ENCODE data around the gene PARP11.
A peak's percentile ranks its signal among the peaks of the same experiment; 100 is the strongest.

The PARP11 gene, protein sequence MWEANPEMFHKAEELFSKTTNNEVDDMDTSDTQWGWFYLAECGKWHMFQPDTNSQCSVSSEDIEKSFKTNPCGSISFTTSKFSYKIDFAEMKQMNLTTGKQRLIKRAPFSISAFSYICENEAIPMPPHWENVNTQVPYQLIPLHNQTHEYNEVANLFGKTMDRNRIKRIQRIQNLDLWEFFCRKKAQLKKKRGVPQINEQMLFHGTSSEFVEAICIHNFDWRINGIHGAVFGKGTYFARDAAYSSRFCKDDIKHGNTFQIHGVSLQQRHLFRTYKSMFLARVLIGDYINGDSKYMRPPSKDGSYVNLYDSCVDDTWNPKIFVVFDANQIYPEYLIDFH

DNA sequence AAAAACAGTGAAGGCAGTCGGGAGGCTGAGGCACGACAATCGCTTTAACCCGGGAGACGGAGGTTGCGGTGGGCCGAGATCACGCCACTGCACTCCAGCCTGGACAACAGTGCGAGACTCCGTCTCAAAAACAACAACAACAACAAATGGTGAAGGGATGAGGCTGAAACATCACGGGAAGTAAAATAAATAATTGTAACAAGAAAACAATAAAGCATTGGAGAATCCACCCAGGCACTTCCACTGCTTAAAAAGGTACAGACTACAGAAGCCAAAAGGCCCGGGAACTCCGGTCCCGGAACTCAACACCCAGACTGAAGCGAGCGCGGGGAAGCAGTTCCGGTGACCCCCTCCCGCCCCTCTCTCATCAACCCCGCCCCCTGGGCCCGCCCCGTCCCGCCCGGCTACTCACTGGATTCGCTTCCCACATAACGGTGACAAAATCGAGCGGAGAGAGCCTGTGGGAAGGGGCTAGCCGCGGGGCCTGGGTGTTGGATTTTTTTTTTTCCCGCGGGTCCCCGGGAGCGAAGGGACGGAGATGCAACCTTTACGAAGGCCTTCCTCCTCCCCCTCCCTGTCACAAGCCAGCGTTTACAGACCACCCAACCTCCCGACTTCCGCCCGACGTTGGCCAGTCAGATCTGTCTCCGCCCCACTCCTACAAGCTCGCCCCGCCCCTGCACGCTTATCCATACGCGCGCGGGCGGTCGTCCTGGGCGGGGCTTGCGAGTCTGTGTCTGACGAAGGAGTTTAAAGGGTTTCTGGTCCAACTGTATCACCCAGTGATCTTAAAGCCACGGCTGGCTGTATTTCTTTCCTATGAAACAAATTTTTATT lies at the start of gene PARP11:
PARP11 (minus strand) TSS at position 600 of the 837 bp plus-strand sequence; CDS start at position 430, 170 bp downstream.
- peak; percentile 97 for DNase-seq

DNA sequence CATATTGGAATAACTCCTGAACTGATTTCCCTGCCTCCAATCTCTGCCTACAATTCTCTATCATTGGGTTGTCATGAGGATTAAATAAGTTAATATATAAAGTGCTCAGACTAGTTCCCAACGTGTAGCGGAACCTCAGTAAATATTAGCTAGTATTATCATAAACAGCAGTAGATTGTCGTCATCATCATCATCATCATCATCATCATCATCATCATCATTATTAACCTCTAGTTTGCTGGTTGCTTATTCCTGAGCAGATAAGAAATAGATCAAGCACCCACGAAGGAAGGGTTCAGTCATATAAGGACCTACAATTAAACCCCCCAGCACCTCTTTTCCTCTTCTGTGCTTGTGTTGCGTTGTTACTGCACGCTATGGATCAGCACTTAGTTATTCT lies 48.8 kb upstream of the PARP11 start:
- DNase-seq, result no peak

DNA sequence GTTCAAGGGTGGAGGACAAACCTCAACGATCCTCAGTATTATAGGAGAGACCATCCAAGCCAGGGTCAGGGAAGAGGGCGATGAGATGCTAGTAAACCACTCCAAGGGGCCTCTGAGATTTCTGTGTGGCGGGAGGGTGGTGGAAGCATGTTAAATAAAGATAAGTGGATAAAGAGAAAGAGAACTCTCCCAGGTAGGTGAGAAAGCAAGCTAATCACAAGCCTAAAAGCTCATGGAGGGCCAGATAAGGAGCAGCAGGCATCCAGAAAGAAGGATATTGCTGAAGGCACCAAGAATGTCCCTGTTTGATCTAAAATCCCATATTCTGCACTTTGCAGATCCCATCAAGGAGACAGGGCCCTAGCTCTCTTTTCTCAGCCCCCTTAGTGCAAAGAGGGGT lies 48.3 kb upstream of the PARP11 start:
- no peak for DNase-seq

DNA sequence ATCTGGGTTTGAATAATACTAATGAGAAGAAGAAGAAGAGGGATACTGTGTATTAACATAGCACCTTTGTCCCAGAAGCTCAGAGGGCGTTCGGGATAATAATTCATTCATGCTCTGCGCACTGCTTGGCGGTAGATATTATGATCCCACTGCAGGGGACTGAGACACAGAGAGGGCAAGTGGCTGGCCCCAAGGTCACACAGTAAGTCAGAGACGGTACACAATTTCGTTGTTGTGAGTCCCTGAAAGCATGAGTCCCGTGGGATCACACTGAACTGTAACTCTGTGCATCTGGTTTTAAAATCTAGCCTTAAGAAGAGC lies 47.9 kb upstream of the PARP11 start:
- no peak for DNase-seq

DNA sequence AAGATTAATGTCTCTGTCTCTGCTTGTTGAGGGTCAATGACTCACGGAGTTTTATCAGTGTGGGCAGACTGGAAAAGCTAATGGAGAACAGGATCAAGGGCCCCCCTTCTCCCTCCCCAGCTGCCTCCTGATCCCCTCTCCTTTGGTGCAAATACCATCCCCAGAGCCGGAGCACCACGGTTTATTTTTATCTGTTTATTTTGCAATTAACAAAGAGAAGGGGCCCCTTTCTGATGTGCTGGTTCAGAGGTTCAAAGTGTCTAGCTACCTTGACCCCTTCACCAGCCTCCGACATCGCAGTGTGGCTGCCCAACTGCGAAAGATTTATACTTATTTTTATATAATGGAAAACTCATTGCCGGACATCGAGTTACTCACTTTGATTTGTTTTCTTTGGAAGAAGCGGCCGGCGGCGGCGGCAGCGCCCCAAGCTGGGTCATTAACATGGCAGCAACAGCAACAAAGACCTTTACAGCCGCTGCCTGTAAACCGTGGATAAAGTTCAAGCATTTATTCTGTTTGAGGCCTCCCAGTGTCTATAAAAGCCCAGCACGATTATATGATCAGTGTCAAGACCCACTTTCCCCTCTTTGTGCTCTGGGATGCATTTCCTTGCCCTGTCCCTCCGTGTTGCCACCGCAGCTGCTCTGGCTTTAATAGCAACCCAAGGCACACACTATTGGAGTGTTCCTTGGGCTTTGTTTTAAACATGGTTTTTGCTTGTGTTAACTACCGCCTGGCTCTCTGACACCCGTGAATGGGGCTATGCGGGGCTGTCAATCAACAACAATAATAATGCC lies 47.4 kb upstream of the PARP11 start:
- DNase-seq, result peak; percentile 79

DNA sequence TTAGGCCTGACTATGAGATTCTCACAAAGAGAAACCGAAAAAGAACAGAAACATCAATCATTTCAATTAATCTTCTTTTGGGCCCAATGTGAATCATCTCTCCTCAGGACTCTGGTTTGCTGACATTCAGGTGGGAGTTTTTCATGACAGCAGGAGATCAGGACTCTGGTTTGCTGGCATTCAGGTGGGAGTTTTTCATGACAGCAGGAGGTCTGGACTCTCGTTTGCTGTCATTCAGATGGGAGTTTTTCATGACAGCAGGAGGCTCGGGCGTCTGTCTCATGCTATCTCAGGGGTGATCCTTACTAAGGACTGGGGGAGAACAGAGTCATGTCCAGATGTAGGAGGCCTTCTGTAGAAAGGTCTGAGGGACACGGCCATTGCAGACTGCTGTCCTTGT lies 40.1 kb upstream of the PARP11 start:
- no peak for DNase-seq

DNA sequence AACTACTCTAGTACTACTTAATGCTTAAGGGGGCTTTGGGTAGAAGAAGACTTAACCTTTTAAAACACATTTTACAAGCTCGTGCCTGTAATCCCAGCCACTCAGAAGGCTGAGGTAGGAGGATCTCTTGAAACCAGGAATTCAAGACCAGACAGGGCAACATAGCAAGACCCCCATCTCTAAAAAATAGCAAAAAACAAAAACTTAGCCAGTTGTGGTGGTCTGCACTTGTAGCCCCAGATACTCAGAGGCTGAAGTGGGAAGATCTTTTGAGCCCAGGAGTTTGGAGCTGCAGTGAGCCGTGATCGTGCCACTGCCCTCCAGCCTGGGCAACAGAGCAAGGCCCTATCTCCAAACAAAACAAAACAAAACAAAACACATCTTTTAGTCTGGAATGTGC lies 39.7 kb upstream of the PARP11 start:
- DNase-seq, result no peak

DNA sequence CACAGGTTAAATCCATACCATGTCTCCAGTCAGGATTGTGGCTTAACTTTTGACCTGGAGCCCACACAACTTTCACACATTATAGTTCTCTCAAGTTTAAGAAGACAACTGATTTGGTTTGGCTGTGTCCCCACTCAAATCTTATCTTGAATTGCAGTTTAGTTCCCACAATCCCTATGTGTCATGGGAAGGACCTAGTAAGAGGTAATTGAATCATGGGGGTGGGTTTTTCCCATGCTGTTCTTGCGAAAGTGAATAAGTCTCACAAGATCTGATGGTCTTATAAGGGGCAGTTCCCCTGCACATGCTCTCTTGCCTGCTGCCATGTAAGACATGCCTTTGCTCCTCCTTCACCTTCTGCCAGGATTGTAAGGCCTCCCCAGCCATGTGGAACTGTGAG lies 38.2 kb upstream of the PARP11 start:
- DNase-seq, result no peak

DNA sequence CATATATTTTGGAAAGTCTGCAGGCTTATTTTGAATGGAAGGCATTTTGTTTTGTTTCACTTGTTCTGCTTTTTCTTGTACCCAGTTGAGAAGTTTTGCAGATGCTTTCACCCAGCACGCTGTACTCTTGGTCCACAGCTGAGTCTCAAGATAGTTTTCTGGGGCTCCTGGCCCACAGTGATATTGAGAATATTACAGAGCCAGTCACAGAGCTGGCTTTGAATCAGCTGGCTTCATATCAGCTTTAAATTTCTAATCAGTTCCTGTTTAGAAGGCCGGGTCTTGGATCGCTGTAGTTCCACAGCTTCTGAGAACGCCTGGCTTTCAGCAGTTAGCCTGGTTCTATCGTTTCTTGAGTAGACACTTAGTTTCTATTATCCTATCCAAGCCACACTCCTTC lies 32.5 kb upstream of the PARP11 start:
- DNase-seq, result no peak

DNA sequence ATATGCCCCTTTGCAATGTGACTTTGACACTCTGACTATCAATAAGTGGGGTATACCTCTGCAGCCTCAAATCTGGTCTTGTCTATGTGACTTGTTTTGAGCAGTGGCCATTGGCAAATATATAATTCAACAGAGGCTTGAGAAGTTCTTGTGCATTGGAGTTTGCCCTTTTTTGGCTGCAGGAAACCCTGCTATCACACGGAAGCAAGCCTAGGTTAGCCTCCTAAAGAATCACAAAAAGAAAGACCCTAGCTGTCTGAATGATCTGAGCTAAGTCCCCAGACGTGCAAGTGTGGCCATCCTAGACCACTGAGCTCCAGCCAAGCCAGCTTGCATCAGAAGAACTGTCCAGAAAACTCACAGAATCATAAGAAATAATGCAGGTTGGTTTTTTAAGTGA lies 31.8 kb upstream of the PARP11 start:
- no peak for DNase-seq

DNA sequence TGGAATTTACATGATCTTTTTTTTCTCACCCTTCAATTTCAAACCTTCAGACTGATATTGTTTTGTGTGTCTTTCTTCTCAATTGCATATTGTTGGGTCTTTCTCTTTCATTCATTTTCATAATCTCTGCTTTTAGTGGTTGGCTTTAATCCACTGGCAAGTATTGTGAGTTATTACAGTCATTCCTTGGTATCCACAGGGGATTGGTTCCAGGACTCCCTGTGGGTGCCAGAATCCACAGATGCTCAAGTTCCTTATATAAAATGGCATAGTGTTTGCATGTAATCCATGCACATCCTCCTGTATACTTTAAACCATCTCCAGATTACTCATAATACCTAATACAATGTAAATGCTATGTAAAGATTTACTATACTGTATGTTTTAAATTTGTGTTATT lies 29.7 kb upstream of the PARP11 start:
- no peak for DNase-seq

DNA sequence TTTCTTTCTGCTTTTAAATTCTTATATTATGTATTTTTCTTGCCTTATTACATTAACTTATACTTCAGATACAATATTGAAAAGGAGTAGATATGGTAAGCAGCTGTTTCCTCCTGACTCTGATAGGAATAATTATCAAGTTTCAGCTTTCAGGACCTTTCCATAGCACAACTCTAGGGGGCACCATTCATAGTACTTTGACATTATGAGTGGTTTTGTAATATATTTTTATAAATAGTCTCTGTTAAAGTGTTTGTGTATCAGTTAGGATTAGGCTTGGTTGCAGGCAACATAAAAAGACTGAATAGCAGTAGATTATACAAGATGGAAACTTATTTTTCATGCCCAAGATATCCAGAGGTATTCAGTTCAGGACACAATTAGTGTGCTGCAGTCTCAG lies 27.9 kb upstream of the PARP11 start:
- DNase-seq, result no peak

DNA sequence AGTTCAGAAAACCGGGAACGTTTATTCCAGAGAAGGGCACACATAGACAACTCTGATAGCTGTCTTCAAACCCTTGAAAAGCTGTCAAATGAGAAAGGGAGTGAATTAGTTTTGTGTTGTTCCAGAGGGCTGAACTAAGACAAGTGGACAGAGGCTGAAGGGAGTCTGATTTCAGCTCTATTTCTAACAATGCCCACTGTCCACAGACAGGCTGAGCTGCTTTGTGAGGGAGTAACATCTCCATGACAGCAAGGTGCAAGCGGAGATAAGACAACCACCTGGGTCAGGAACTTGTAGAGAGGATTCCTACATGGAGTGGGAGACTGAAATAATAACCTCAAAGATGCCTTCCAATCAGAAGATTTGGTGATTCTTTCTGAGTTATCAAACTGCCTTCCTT lies 25.6 kb upstream of the PARP11 start:
- DNase-seq, result no peak

DNA sequence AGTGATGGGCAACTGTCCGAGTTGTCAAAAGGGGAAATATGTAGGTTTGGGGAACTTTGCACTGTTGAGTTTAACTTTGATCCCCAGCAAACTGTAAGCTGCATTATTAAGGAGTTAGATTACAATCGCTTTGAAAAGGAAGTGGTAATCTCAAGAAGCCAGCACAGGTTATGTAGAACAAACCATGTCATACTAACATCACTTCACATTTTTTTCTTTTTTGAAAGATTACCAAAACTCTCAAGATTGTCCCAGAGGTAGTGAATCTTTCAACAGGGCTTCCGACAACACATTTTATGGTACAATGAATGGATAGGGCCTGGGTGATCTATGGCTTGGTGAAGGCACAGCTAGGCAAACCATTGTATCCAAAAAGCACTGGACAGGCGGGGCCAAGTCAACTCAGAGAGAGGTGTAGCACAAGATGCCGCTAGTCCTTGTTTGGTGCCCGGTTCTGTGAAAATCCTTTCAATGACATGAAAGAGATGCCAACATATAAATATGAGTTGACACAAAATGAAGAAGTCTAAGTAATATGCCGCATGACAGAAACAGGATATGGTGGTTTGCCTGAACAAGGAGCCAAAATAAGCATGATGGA lies 24.3 kb upstream of the PARP11 start:
- DNase-seq, result no peak

DNA sequence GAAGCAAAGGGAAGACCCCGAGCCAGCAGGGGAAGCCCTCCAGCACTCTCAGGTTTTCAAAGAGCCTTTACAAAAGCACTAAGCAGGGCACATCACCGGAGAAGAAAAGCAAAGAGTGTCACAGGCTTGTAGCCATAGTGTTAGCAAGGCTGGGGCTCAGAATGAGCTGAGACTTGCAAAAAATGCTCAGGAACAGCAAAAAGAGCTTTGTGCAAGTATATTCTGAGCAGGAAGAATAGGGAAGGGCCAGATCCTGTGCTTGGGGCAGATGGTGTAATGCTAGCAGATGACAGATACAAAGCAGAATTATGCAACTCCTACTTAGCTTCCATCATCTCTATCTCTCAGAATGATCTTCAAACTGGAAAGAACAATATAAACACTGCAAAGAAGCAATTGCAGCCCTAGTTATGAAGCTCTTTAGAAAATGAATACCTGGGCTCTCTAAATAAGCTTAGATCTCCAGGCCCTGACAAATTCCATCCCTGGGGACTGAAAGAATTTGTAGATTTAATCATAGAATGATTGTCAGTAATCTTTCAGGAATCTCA lies 23.7 kb upstream of the PARP11 start:
- DNase-seq, result no peak

DNA sequence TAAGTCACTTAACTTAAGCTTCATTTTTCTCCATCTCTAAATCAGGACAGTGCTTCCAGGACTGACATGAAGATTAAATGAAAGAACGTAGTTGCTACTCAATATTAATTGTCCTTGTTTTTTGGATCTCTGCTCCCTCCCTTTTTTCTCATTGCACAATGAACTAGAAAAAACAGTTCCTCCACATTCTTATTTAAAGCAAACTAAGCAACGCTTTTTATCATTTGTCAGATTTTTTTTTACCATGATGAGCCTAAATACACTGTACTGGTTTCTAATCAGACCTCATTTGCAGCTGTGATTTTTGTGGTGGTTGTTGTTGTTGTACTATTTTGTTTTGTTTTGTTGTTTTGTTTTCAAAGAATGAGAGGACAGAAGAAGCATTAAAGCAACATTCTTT lies 23.2 kb upstream of the PARP11 start:
- DNase-seq, result no peak

DNA sequence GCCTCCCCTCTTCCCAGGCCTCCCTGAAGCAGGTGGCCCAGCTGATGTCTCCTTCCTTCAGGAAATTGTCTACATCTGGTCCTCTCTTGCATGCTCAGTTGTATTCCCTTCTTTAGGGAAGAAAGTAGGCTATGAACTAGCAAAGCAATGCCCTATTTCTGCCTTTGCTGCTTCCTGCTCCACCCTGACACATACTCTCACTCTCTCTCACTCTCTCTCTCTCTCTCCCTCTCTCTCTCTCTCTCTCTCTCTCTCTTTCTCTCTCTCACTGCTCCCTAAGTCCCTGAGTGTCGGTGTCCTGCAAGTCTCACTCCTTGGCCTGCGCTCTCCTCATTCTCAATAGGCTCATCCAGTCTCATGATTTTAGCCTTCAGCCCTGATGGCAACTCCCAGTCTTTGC lies 19.4 kb upstream of the PARP11 start:
- DNase-seq, result no peak

DNA sequence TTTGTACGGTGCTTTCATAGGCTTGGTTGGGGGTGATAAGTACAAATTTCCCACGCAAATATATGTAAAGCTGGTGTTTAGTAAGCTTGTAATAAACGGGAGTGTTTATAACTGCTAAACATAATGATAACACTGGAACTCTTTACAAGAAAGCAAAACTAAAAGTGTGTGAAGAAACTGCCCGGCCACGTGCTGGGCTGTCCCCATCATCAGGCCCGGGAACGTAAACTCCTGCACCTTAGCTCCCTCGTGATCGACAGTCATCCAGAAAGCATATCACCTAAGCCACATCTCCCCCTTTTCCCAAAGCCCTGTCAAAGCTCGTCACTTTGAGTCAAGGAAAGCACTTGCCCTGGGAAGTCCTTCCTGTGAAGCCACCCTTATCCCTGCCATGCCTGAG lies 18.0 kb upstream of the PARP11 start:
- DNase-seq, result no peak

DNA sequence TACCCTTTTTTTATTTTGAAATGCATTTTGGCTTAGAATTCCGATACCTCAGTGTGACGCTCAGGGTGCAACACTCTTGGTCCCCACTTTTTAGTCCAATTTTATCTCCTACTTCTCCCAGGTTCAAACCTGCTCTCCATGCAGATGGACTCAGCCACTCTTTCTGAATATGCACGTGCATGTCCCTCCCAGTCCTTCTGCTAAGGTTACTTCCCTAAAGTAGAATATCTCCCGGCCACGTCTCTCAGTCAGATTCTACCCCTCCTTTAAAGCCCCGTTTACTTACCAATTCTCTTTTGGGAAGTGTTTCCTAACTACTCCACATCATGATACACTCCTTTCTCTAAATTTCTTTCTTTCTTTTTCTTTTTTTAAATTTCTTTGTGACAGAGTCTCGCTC lies 15.5 kb upstream of the PARP11 start:
- no peak for DNase-seq

DNA sequence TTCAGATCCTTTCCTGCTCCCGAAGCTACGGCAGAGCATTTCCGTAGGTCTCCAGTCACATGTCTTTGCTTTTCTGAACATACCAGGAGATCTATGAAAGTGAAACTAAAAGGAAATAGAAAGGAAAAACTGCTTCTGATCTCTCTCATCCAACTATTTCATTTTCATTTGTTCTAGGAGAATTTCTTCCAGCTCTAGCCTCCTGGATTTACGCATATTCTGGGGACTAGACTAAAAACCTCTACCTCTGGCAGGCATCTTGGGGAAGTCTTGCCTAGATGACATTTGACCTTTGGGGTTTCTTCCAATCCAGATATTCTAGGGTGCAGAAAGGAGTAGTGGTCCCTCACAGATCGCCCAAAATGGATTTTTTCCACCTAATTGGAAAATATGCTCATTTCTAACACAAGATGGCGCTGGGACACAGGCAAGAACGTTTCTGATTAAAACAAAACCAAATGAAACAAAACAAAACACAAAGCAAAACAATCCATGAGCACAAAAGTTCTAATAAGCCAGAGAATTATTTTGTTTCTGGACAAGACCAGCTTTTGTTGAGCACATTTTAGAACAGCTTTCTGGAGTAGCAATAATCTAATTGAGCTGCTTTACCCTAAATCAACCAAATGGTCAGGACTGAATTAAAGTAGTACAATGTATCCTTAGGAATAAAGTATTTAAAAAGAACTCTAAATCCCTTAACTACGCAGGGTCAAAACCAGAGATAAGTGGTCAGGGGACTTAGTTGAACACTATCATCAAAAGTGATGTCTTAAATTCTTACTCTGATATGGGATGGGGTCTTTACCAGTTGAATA lies 12.3 kb upstream of the PARP11 start:
- peak; percentile 72 for DNase-seq

DNA sequence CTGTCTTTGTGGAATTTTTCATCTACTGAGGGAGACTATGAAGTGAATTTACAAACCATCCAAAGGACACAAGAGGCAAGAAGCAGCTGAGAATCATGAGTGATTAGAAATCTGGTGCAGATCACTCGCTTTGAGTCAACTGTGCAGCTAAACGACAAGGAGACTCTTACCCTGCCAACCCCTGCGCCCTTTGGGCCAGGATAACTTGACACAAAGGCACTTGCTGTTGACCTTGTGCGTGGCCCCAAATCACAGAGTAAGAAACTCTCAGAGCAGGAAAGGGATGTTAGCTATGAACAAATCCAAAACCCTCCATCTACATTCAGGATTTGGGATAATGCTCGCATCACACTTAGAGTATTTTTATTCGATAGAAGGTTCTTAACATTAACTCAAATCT lies 11.5 kb upstream of the PARP11 start:
- no peak for DNase-seq

DNA sequence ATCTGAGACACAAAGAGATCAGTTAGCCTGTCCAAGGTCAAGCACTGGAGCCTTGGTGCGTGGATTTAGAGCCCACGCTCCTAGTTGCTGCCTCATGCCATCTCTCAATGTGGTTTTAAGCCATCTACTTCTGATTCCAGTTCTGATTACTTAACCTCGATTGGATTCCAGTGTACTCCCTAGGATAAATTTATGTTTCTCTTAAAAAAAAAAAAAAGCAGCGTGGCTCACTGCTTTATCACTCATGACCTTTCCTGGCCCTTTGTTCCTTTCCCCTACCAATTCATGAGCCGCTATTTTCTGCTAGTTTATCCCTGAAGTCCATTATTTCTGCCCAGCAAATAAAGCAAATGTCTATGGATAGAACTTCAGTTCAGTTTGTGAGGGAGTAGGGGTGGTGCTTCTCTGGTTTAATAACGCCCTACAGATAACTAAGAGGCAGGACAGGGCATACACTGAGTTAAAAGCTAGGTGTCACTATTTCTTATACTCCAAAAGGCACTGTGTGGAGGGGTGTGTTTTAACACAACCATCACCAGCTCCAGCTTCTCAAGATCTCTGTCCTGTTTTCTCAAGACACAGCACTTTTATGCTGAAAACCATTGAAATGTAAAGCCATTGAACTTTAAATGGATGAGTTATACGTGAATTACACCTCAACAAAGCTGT lies 9.8 kb upstream of the PARP11 start:
- no peak for DNase-seq
